GM21360 (cell line): ENCODE results near the gene PKDCC.
"Not testable (repeated sequence)": the region's sequence is repeated elsewhere in the genome, so short reads cannot be mapped to it uniquely, and the experiment has no call there.

Experiments
- ATAC-seq: cut with Tn5 transposase; IDR thresholded peaks from one replicate; pipeline ENCODE4 v1.9.1; 2021; ENCODE audit warnings: mild to moderate bottlenecking, moderate library complexity; ENCODE audit not compliant: unreplicated experiment

Gene PKDCC

GRCh38 chr2:42085070-42085469 lies 37.2 kb downstream of the PKDCC start:
- not testable (repeated sequence) for ATAC-seq

GRCh38 chr2:42085706-42086487 lies 38.1 kb downstream of the PKDCC start:
- no peak for ATAC-seq

GRCh38 chr2:42086500-42086953 lies 38.7 kb downstream of the PKDCC start:
- no peak for ATAC-seq

GRCh38 chr2:42087137-42087856 lies 39.5 kb downstream of the PKDCC start:
- no peak for ATAC-seq

- no peak for ATAC-seq
These were observed 40.0 kb downstream of the PKDCC start for GRCh38 chr2:42087857-42088195.

- ATAC-seq: peak; percentile 90
These were observed 41.6 kb downstream of the PKDCC start for GRCh38 chr2:42089340-42089925.

- no peak for ATAC-seq
These were observed 42.4 kb downstream of the PKDCC start for GRCh38 chr2:42090216-42090615.

GRCh38 chr2:42091671-42092070 lies 43.9 kb downstream of the PKDCC start:
- ATAC-seq: no peak

- ATAC-seq: no peak
These were observed 44.5 kb downstream of the PKDCC start for GRCh38 chr2:42092084-42092996.

GRCh38 chr2:42094114-42094513 lies 46.3 kb downstream of the PKDCC start:
- no peak for ATAC-seq

- peak; percentile 31 for ATAC-seq
These were observed 48.1 kb downstream of the PKDCC start for GRCh38 chr2:42095923-42096408.

- peak; percentile 37 for ATAC-seq
These were observed 49.2 kb downstream of the PKDCC start for GRCh38 chr2:42096869-42097591.

- no peak for ATAC-seq
These were observed 51.0 kb downstream of the PKDCC start for GRCh38 chr2:42098571-42099437.

- no peak for ATAC-seq
These were observed 51.8 kb downstream of the PKDCC start for GRCh38 chr2:42099438-42100173.

GRCh38 chr2:42100683-42101205 lies 52.9 kb downstream of the PKDCC start:
- no peak for ATAC-seq

GRCh38 chr2:42101206-42102023 lies 53.6 kb downstream of the PKDCC start:
- no peak for ATAC-seq

- peak; percentile 53 for ATAC-seq
These were observed 54.3 kb downstream of the PKDCC start for GRCh38 chr2:42102024-42102590.
